ENCODE data around the gene AGO3.

DNA sequence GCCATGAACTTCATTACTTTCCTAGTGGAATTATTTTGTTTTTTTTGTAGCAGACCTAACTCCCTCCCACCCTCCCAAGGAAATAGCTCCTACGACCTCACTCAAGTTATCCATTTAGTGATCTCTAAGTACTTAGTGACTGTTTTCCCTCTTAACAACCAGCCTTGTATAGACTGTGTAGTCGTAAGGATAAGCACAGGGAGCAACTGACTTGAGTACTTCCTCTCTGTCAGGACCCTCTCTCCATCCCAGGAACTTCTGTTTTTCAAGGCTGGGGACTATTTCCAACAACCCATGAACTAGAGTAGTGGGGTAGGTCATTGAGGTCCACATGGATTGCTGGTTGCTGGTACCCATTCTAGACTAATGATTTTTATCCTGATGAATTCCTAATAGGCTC, 46.0 kb upstream of the AGO3 start:
- TF ChIP-seq, protein P1, sequence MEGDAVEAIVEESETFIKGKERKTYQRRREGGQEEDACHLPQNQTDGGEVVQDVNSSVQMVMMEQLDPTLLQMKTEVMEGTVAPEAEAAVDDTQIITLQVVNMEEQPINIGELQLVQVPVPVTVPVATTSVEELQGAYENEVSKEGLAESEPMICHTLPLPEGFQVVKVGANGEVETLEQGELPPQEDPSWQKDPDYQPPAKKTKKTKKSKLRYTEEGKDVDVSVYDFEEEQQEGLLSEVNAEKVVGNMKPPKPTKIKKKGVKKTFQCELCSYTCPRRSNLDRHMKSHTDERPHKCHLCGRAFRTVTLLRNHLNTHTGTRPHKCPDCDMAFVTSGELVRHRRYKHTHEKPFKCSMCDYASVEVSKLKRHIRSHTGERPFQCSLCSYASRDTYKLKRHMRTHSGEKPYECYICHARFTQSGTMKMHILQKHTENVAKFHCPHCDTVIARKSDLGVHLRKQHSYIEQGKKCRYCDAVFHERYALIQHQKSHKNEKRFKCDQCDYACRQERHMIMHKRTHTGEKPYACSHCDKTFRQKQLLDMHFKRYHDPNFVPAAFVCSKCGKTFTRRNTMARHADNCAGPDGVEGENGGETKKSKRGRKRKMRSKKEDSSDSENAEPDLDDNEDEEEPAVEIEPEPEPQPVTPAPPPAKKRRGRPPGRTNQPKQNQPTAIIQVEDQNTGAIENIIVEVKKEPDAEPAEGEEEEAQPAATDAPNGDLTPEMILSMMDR (IDR thresholded peaks at IDR 0.05; ENCODE audit: low read depth, low read length): no peak
- TF ChIP-seq POLR2A (IDR thresholded peaks at IDR 0.05; ENCODE audit: extremely low read depth, insufficient read length): no peak
- TF ChIP-seq MAX (IDR thresholded peaks at IDR 0.05; ENCODE audit: low read depth, low read length): no peak
- TF ChIP-seq MYC (IDR thresholded peaks at IDR 0.05; ENCODE audit: low read depth, low read length): no peak
